Esophagus squamous epithelium (tissue), 5 donors: Measurements from ENCODE around the gene SLC20A1. TPM values are rescaled to one million over a fixed set of nuclear protein-coding genes. Genes with fewer than 3 reads are reported as not detected.
A peak's percentile ranks its signal among the peaks of the same experiment; 100 is the strongest.

Experiments
- DNase-seq: peaks from one replicate; lab custom pipeline; 2025; lab: John Stamatoyannopoulos, UW
- H3K27ac ChIP-seq, 4 donors: fragments of 200-600 bp; sonication (generic); one replicate each; pipeline ENCODE4 v1.5.1; 2016 to 2019; ENCODE audit warnings: mild to moderate bottlenecking in 1 of 4
- H3K27me3 ChIP-seq, 4 donors: fragments of 200-600 bp; sonication (generic); 1 replicate in 3 of 4; 2 replicates in 1 of 4; pipeline versions ENCODE4 v1.5.1 to v1.6.0; 2017 to 2021; ENCODE audit warnings: antibody characterized with exemption in 1 of 4
- H3K36me3 ChIP-seq, 3 donors: fragments of 200-600 bp; sonication (generic); one replicate each; pipeline ENCODE4 v1.5.1; 2016 to 2019
- H3K4me1 ChIP-seq, 3 donors: fragments of 200-600 bp; sonication (generic); one replicate each; pipeline ENCODE4 v1.5.1; 2017 to 2019
- H3K4me3 ChIP-seq, 4 donors: fragments of 200-600 bp; sonication (generic); 1 replicate in 3 of 4; 2 replicates in 1 of 4; pipeline ENCODE4 v1.5.1; 2016 to 2019; ENCODE audit warnings: mild to moderate bottlenecking in 2 of 4, moderate library complexity in 1 of 4
- H3K9me3 ChIP-seq, 3 donors: fragments of 200-600 bp; sonication (generic); one replicate each; pipeline ENCODE4 v1.5.1; 2016 to 2019
- POLR2A ChIP-seq, 4 donors: fragments of 450-650 bp; IDR thresholded peaks; one replicate each; pipeline ENCODE4 v1.6.1; 2017; ENCODE audit warnings: antibody characterized with exemption in 4 of 4, mild to moderate bottlenecking in 4 of 4, moderate library complexity in 3 of 4
- WGBS, 2 donors: methylation state at CpG; one replicate each; pipeline ENCODE4 v1.1.5; 2018; 5-methylcytosine and 5-hydroxymethylcytosine counted together
- intact Hi-C: fragments of 100-400 bp; cut with DNase I; formaldehyde crosslinking; loops from one replicate; pipeline ENCODE4 v1.15.0; 2022
- total RNA-seq, 4 donors: library from RNA; depleted of rRNA; stranded (reverse); fragments of >200 nt; gene quantifications; one replicate each; pipeline ENCODE4 v1.1.0, GENCODE V29; 2016
- TF ChIP-seq, protein P1 (sequence below), 6 experiments: fragments of 450-650 bp in 4 of 6; fragments of 200-600 bp in 2 of 6; sonication (generic) in 2 of 6; IDR thresholded peaks; one replicate each; pipeline ENCODE4 v1.5.1; 2016 to 2019; ENCODE audit warnings: antibody characterized with exemption in 6 of 6, mild to moderate bottlenecking in 4 of 6, moderate library complexity in 4 of 6
- donor health status: DM: yes; HTN: yes; CAD: no.

SLC20A1 gene
- total RNA-seq, 4 donors from 2014 or later, result 9.4 to 26.9 (median 21.5) TPM

DNA sequence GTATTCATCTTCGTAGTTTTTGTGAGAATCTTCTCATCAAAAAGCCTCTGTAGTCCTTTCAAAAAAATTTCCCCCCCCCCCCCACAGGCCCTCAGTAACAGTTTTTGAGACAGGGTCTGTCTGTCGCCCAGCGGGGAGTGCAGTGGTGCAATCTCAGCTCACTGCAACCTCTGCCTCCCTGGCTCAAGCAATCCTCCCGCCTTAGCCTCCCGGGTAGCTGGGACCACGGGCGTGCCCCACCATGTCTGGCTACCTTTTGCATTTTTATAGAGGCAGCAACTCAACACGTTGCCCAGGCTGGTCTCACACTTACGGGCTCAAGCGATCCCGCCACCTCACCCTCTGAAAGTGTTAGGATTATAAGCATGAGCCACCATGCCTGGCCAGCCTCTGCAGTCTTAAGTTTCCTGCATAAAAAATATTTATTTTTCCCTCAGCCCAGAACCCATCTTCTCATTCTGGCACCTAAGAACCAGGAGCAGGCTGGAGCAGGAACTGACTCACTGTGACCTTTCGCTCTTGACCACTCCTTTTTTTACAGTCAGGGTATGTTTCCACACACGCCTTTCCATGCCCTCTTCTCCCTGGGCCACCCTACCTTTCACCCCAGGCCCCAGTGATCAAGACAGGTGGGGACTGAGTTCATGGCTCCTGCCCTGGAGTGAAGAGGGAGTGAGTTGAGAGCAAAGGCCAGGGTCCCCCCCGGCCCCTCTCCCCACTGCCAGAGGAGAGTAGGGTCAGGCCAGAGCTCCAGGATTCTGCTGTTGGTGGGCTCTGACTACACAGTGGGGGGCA, 42.5 kb downstream of the SLC20A1 start:
- TF ChIP-seq POLR2A (IDR thresholded peaks at IDR 0.05), result no peak
- TF ChIP-seq, protein P1, sequence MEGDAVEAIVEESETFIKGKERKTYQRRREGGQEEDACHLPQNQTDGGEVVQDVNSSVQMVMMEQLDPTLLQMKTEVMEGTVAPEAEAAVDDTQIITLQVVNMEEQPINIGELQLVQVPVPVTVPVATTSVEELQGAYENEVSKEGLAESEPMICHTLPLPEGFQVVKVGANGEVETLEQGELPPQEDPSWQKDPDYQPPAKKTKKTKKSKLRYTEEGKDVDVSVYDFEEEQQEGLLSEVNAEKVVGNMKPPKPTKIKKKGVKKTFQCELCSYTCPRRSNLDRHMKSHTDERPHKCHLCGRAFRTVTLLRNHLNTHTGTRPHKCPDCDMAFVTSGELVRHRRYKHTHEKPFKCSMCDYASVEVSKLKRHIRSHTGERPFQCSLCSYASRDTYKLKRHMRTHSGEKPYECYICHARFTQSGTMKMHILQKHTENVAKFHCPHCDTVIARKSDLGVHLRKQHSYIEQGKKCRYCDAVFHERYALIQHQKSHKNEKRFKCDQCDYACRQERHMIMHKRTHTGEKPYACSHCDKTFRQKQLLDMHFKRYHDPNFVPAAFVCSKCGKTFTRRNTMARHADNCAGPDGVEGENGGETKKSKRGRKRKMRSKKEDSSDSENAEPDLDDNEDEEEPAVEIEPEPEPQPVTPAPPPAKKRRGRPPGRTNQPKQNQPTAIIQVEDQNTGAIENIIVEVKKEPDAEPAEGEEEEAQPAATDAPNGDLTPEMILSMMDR (IDR thresholded peaks at IDR 0.05), result no peak
- no peaks in the 10 kb centered on the region for H3K36me3 ChIP-seq
- DNase-seq, result no peak
- no peak overlapping the region for H3K27ac ChIP-seq
- peaks cover 4 to 38% (median 17%) of the 10 kb centered on the region in 3 donors for H3K4me1 ChIP-seq
- H3K4me3 ChIP-seq, result no peak overlapping the region
- intact Hi-C loops, result no loop called here
- WGBS, 2 donors, result 75 to 81% methylated on average over 11 to 14 of the region's 14 CpGs
- H3K9me3 ChIP-seq, result no peaks in the 10 kb centered on the region
- H3K27me3 ChIP-seq, result no peaks in the 10 kb centered on the region

DNA sequence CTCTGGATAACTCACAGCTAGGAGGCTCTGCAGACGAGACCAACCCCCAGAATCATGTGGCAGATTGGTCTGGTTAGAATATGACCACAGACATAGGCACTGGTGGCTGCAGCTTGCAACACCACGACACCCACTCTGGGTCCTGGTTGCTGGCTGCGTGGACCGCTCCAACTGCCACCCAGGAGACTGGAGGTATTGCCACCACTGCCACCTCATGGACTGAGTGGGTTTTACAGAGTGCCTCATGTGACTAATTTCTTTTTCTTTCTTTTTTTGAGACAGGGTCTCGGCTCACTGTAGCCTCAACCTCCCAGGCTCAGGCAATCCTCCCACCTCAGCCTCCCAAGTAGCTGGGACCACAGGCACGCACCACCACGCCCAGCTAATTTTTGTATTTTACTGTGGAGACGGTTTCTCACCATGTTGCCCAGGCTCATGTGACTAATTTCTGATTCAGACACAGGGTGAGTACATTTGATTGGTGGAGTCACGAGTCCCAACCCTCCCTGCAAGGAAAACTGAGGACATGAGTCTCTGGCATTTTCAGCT, 45.2 kb downstream of the SLC20A1 start:
- H3K27me3 ChIP-seq, result no peaks in the 10 kb centered on the region
- DNase-seq, result peak; percentile 27
- TF ChIP-seq, protein P1 (IDR thresholded peaks at IDR 0.05), result peak; percentile 51 to 87 (median 75)
- TF ChIP-seq POLR2A (IDR thresholded peaks at IDR 0.05), result no peak
- H3K4me3 ChIP-seq, result peak overlapping the region in 3 of 4 donors; percentile 9 to 39 (median 21)
- intact Hi-C loops, result no loop called here
- H3K4me1 ChIP-seq, result peaks cover 4 to 31% (median 17%) of the 10 kb centered on the region in 3 donors
- H3K27ac ChIP-seq, result peak overlapping the region; percentile 6 to 46 (median 25)
- 19 to 28% methylated on average over 9 of the region's 9 CpGs for WGBS, 2 donors
- H3K9me3 ChIP-seq, result no peaks in the 10 kb centered on the region
- H3K36me3 ChIP-seq, result no peaks in the 10 kb centered on the region

DNA sequence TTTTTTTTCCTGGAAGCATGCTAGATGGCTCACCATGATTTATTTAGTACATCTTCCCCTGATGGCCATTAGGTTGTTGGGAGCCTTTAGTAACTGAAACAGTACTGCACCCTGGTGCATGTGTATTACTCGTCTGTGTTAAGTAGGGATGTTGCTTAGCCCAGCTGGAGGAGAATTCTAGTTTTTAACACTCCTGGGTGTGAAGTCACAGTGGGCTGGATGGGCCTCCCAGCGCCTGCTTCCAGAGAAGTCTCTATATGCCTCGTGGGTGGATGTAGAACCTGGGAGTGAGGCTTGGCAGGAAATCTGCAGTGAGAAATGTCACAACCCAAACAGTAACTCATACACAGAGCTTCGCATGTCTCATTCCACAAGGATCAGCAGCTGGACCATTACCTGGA, 46.1 kb downstream of the SLC20A1 start:
- Histone ChIP-seq H3K4me1 (peaks cover 4 to 31% (median 17%) of the 10 kb centered on the region in 3 donors), H3K36me3 (no peaks in the 10 kb centered on the region), H3K9me3 (no peaks in the 10 kb centered on the region), H3K27me3 (no peaks in the 10 kb centered on the region), H3K27ac (peak overlapping the region; percentile 53 to 77 (median 71)), H3K4me3 (no peak overlapping the region)
- DNase-seq, result no peak
- intact Hi-C loops, result no loop called here
- WGBS, 2 donors, result 40 to 56% methylated on average over 3 to 4 of the region's 4 CpGs
- TF ChIP-seq, protein P1 (IDR thresholded peaks at IDR 0.05), result no peak
- no peak for TF ChIP-seq POLR2A (IDR thresholded peaks at IDR 0.05)

DNA sequence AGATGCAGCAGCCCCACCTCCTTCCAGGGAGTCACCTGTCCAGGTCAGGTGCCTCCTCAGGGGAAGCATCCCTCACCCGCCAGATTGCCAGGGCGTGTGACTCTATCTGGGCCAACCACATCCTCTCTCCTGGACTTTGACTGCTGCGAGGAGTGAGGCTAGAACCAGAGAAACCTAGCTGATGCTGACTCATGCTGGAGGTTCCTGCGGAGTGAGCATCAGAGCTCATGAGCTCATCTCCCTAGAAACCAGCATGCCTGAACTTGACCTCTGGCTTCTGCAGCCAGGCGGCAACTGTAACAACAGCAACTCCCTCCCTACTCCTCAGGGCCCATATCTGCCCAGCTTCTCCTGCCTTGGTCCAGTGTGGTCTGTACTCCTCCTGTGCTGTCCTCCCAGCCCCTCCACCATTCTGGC, 46.8 kb downstream of the SLC20A1 start:
- Histone ChIP-seq H3K4me1 (peaks cover 4 to 31% (median 17%) of the 10 kb centered on the region in 3 donors), H3K27me3 (no peaks in the 10 kb centered on the region), H3K36me3 (no peaks in the 10 kb centered on the region), H3K9me3 (no peaks in the 10 kb centered on the region), H3K4me3 (no peak overlapping the region), H3K27ac (peak overlapping the region; percentile 71 to 77 (median 72))
- no peak for DNase-seq
- no peak for TF ChIP-seq POLR2A (IDR thresholded peaks at IDR 0.05)
- TF ChIP-seq, protein P1 (IDR thresholded peaks at IDR 0.05), result peak in 2 of 6 experiments; percentile 18 to 44
- WGBS, 2 donors, result 8 to 20% methylated on average over 3 to 4 of the region's 5 CpGs
- intact Hi-C loops, result no loop called here

DNA sequence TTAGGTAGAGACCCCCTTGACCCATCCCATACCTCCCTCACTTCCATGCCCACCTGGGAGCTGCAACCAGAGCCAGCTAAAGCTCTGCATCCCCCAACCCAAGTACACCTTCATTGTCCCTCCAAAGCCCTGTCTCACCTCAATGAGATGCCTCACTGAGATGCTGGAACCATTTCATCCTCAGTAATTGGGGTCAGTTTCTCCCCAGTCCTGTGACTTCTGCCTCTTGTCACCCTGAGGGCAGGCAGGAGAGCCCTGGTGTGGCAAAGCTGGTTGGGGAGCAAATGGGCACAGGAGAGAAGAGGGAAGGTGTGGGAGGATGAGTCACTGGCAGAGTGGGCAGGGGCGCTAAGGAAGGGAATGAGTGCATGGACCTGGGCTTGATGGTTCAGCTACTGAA, 47.2 kb downstream of the SLC20A1 start:
- DNase-seq, result no peak
- Histone ChIP-seq H3K4me1 (peaks cover 4 to 31% (median 17%) of the 10 kb centered on the region in 3 donors), H3K27me3 (no peaks in the 10 kb centered on the region), H3K4me3 (no peak overlapping the region), H3K27ac (peak overlapping the region; percentile 30 to 72 (median 62)), H3K36me3 (no peaks in the 10 kb centered on the region), H3K9me3 (no peaks in the 10 kb centered on the region)
- no peak for TF ChIP-seq POLR2A (IDR thresholded peaks at IDR 0.05)
- TF ChIP-seq, protein P1 (IDR thresholded peaks at IDR 0.05), result no peak
- intact Hi-C loops, result no loop called here
- 33 to 60% methylated on average over 1 of the region's 1 CpG for WGBS, 2 donors
